Lower leg skin (tissue), 3 donors: ENCODE data around the gene RPL7A.

Experiments used
- POLR2A ChIP-seq, 2 donors: fragments of 450-650 bp; IDR thresholded peaks; one replicate each; pipeline ENCODE4 v1.6.1; 2016 to 2017; ENCODE audit warnings: antibody characterized with exemption in 2 of 2, mild to moderate bottlenecking in 1 of 2, moderate library complexity in 1 of 2
- TF ChIP-seq, protein P1 (sequence below), 3 donors: fragments of 450-650 bp; IDR thresholded peaks; one replicate each; pipeline ENCODE4 v1.5.1; 2016; ENCODE audit warnings: antibody characterized with exemption in 3 of 3, mild to moderate bottlenecking in 3 of 3, moderate library complexity in 2 of 3

GRCh38 chr9:133305731-133306130, 42.3 kb upstream of the RPL7A start:
- no peak for TF ChIP-seq POLR2A (IDR thresholded peaks at IDR 0.05)
- TF ChIP-seq, protein P1, sequence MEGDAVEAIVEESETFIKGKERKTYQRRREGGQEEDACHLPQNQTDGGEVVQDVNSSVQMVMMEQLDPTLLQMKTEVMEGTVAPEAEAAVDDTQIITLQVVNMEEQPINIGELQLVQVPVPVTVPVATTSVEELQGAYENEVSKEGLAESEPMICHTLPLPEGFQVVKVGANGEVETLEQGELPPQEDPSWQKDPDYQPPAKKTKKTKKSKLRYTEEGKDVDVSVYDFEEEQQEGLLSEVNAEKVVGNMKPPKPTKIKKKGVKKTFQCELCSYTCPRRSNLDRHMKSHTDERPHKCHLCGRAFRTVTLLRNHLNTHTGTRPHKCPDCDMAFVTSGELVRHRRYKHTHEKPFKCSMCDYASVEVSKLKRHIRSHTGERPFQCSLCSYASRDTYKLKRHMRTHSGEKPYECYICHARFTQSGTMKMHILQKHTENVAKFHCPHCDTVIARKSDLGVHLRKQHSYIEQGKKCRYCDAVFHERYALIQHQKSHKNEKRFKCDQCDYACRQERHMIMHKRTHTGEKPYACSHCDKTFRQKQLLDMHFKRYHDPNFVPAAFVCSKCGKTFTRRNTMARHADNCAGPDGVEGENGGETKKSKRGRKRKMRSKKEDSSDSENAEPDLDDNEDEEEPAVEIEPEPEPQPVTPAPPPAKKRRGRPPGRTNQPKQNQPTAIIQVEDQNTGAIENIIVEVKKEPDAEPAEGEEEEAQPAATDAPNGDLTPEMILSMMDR (IDR thresholded peaks at IDR 0.05), result no peak
